Large intestine (tissue), 12 donors: ENCODE measurements around the gene TMEM53. TPM values are rescaled to one million over a fixed set of nuclear protein-coding genes. Genes with fewer than 3 reads are reported as not detected.

Source experiments
- DNase-seq, 2 donors: peaks; one replicate each; pipeline versions ENCODE4 v3.0.0 to v3.0.0-alpha.2; 2013
- H3K27ac ChIP-seq: one replicate; pipeline ENCODE4 v1.5.1; 2013; ENCODE audit warnings: low read length
- H3K27me3 ChIP-seq: 2 replicates; pipeline ENCODE4 v1.6.1; 2013; ENCODE audit warnings: low read length; ENCODE audit not compliant: control insufficient read depth, insufficient read depth
- H3K36me3 ChIP-seq: 2 replicates; pipeline ENCODE4 v1.6.1; 2013; ENCODE audit warnings: low read length; ENCODE audit not compliant: control insufficient read depth, insufficient read depth
- H3K4me1 ChIP-seq: one replicate; pipeline ENCODE4 v1.6.1; 2013; ENCODE audit warnings: low read length; ENCODE audit not compliant: control insufficient read depth, insufficient read depth
- H3K4me3 ChIP-seq: one replicate; pipeline ENCODE4 v1.5.1; 2013; ENCODE audit warnings: low read length
- H3K9me3 ChIP-seq: one replicate; pipeline ENCODE4 v1.6.1; 2013; ENCODE audit warnings: mild to moderate bottlenecking, low read depth, low read length, moderate library complexity; ENCODE audit not compliant: control insufficient read depth
- WGBS: methylation state at CpG from one replicate; pipeline ENCODE4 v1.1.5; 2013; ENCODE audit warnings: low lambda C conversion rate; ENCODE audit not compliant: insufficient coverage; 5-methylcytosine and 5-hydroxymethylcytosine counted together
- long read RNA-seq, 11 donors: transcript quantifications; one replicate each; lab custom pipeline, GENCODE V29; 2026
- polyA plus RNA-seq: library from polyadenylated mRNA; unstranded; fragments of 120-200 nt; gene quantifications from one replicate; pipeline ENCODE4 v1.2.1, GENCODE V29; 2013

The TMEM53 gene
- 14.7 TPM for polyA plus RNA-seq
- long read RNA-seq, donor 1, partial matches to known transcripts: 0 of 14 reads
- long read RNA-seq, donor 1, other reads (novel, unspliced or antisense): 7 of 14 reads
- long read RNA-seq, donor 2, partial matches to known transcripts: 119 of 134 reads
- long read RNA-seq, donor 2, other reads (novel, unspliced or antisense): 0 of 134 reads
- long read RNA-seq, donor 3: 0 reads
- long read RNA-seq, donor 4, partial matches to known transcripts: 0 of 1 reads
- long read RNA-seq, donor 4, other reads (novel, unspliced or antisense): 0 of 1 reads
- long read RNA-seq, donor 5, transcript TMEM53-202 (3 exons, 2,310 nt): major isoform, 7 of 11 reads
- long read RNA-seq, donor 5, partial matches to known transcripts: 0 of 11 reads
- long read RNA-seq, donor 5, other reads (novel, unspliced or antisense): 0 of 11 reads
- long read RNA-seq, donor 6, transcript TMEM53-202 (3 exons, 2,310 nt): major isoform, 5 of 10 reads
- long read RNA-seq, donor 6, partial matches to known transcripts: 0 of 10 reads
- long read RNA-seq, donor 6, other reads (novel, unspliced or antisense): 0 of 10 reads
- long read RNA-seq, donor 7, partial matches to known transcripts: 0 of 7 reads
- long read RNA-seq, donor 7, other reads (novel, unspliced or antisense): 0 of 7 reads
- long read RNA-seq, donor 8, transcript TMEM53-202 (3 exons, 2,310 nt): major isoform, 10 of 22 reads
- long read RNA-seq, donor 8, partial matches to known transcripts: 0 of 22 reads
- long read RNA-seq, donor 8, other reads (novel, unspliced or antisense): 5 of 22 reads
- long read RNA-seq, donor 9, transcript TMEM53-202 (3 exons, 2,310 nt): major isoform, 5 of 80 reads
- long read RNA-seq, donor 9, partial matches to known transcripts: 65 of 80 reads
- long read RNA-seq, donor 9, other reads (novel, unspliced or antisense): 7 of 80 reads
- long read RNA-seq, donor 10, transcript TMEM53-204 (4 exons, 1,579 nt): major isoform, 5 of 54 reads
- long read RNA-seq, donor 10, partial matches to known transcripts: 5 of 54 reads
- long read RNA-seq, donor 10, other reads (novel, unspliced or antisense): 38 of 54 reads
- long read RNA-seq, donor 11, transcript TMEM53-202 (3 exons, 2,310 nt): major isoform, 7 of 88 reads
- long read RNA-seq, donor 11, partial matches to known transcripts: 63 of 88 reads
- long read RNA-seq, donor 11, other reads (novel, unspliced or antisense): 16 of 88 reads

DNA sequence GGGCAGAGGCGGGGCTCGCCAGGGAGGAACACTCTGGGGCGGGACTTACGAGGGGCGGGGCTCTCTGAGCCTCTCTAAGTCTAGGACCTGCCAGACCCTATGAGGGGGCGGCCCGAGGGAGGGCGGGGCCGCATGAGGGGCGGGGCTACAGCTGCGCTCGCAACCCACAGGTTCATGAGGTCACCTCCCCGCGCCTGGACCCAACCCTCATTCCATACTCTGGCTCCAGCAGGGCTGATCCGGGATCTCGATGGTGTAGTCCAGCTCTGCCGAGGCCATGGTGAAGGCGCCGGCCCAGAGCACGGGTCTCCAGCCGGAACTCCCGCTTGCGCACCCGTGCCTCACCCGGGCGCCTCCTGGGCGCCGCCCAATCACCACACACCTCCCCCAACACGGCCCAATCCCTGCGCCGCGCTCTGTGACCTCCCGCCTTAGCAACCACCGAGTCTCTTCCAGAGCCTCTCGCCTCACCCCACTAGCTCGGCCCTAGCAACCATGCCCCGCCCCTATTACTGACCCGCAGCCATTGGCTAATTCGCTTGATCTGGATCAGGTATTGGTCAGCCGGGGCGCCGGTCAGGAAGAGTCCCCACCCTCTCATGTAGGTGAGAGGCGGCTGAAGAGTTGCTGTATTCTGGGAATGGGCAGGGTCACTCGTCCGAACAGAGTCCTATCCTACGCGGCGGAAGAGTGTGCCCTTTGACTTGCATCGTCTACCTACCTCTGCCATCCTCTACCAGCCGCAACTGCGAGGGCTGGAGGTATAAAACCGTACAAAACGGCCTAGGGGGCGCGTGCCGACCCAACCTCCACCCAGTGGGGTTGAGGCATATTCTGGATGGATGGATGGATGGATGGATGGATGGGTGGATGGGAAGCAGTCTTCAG lies at the start of gene TMEM53, which contains the start of gene ARMH1:
Gene TMEM53, minus strand, starts transcription at position 369 of the 888 bp plus-strand sequence. Its CDS starts 90 bp downstream, at position 279.
Gene ARMH1, plus strand, starts transcription at position 602 of the 888 bp plus-strand sequence. CDS start 14,984 bp downstream, outside the sequence.
- WGBS: no CpG with 5 or more reads among the region's 56 CpGs

DNA sequence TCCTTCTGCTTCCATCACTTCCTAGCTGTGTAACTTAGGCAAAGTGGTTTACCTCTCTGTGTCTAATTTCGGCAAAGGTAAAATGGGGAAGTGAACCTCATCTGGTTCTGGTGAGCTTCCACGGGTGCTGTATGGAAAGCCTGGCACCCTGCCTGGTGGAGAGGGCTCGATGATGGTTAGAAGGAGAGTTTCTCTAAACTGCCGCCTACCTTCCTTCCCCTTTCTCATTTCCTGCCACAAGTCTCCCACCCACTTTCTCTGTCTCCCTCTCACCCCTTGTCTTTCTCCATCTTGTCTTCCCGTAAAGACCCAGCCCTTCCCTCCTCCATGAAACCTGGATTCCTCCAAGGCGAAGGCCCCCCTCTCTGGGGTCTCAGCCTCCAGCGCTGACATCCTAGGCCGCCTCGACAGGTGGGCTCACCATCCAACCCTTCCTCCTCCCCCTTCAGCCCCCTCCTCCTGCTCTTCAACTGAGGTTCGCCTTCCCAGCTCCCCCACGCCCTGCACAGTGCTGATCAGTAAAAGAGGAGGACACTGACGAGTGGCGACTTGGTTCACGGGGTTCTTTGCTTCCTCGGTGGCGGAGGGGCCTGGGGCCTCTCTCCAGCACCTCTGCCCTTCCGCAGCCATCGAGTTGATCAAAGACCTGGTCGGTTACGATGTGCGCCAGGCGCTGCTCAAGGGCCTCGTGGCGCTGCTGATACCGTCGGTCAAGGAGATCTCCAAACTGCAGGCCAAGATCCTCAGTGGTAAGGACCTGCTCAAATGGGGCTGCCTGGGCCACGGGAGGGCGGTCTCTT lies 49.4 kb upstream of the TMEM53 start:
- no peaks in the 10 kb centered on the region for H3K4me1 ChIP-seq
- no peak for DNase-seq
- H3K4me3 ChIP-seq: no peak overlapping the region
- WGBS: 83% methylated on average over 2 of the region's 28 CpGs
- H3K27ac ChIP-seq: no peak overlapping the region
- no peaks in the 10 kb centered on the region for H3K36me3 ChIP-seq
- peaks cover 6% of the 10 kb centered on the region for H3K9me3 ChIP-seq
- peaks cover 5% of the 10 kb centered on the region for H3K27me3 ChIP-seq

More for the DNA sequence above, at the start of gene TMEM53, which contains the start of gene ARMH1:
- DNase-seq: peak; percentile 99 to 100
- peaks cover 35% of the 10 kb centered on the region for H3K4me1 ChIP-seq
- H3K27me3 ChIP-seq: no peaks in the 10 kb centered on the region
- peak within 1 kb of the TSS; percentile 78 for H3K4me3 ChIP-seq
- peak within 1 kb of the TSS; percentile 99 for H3K27ac ChIP-seq
- H3K36me3 ChIP-seq: no peaks in the 10 kb centered on the region
- no peaks in the 10 kb centered on the region for H3K9me3 ChIP-seq

DNA sequence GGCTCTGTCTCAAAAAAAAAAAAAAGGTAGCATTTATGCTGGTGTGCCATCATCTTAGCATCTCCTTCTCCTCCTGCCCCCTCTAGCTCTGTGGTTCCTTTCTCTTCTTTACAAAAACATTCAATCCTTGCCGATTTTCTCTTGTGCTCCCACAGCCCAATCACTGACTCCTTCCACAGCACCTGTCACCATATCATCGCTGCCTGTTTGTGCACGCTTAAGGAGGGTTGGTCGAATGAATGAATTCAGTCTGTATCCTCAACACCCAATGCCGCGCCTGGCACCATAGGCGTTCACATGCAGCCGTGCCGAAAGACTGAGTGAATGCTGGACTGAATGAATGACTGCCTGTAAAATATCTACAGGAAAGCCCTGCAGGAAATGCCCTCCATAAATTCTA lies 48.8 kb upstream of the TMEM53 start:
- H3K9me3 ChIP-seq: peaks cover 6% of the 10 kb centered on the region
- H3K27me3 ChIP-seq: peaks cover 5% of the 10 kb centered on the region
- no peak for DNase-seq
- WGBS: 80% methylated on average over 1 of the region's 9 CpGs
- no peaks in the 10 kb centered on the region for H3K36me3 ChIP-seq
- no peak overlapping the region for H3K27ac ChIP-seq
- no peak overlapping the region for H3K4me3 ChIP-seq
- H3K4me1 ChIP-seq: no peaks in the 10 kb centered on the region

DNA sequence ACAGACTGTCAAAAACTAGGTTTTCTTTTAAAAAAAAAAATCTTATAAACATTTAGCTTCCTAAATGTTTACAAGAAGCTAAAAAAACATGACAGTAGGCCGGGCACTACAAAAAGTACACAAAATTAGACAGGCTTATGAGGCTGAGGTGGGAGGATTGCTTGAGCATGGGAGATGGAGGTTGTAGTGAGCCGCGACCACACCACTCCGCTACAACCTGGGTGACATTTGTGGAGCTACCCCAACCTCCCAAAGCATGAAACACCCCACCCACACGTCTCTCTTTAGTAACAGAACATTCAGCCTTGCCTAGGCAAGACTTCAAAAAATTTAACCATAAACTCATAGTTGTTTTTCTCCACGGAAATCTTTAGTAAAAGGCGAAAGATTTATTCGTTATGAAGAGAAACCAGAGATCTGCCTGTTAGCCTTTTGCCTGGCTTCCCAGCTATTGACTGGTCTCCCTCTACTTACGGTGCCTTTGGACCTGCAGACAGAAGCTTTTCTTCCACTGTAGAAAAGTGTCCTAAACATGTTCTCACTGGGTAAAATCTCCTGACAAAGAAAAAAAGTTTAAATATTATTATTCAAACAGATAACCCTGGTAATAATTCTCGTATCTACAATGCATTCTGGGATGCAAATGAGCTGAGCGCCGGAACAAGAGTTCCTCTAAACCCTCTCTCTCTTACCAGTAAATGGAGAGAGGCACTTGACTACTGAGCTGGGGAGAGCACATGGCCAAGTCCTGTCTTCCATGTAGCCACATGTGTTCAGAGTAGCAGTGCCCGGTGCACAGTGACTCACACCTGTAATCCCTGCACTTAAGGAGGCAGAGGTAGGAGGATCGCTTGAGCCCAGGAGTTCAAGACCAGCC lies 47.4 kb upstream of the TMEM53 start:
- 100% methylated on average over 1 of the region's 14 CpGs for WGBS
- H3K27me3 ChIP-seq: peaks cover 5% of the 10 kb centered on the region
- H3K4me3 ChIP-seq: no peak overlapping the region
- no peaks in the 10 kb centered on the region for H3K36me3 ChIP-seq
- DNase-seq: peak; percentile 72 to 86
- peaks cover 6% of the 10 kb centered on the region for H3K9me3 ChIP-seq
- no peaks in the 10 kb centered on the region for H3K4me1 ChIP-seq
- no peak overlapping the region for H3K27ac ChIP-seq

- H3K9me3 ChIP-seq: peaks cover 6% of the 10 kb centered on the region
- H3K27me3 ChIP-seq: peaks cover 5% of the 10 kb centered on the region
- DNase-seq: no peak
- H3K27ac ChIP-seq: no peak overlapping the region
- H3K4me1 ChIP-seq: no peaks in the 10 kb centered on the region
- no peak overlapping the region for H3K4me3 ChIP-seq
- WGBS: no CpG with 5 or more reads among the region's 4 CpGs
- H3K36me3 ChIP-seq: no peaks in the 10 kb centered on the region
These were observed 46.0 kb upstream of the TMEM53 start for GRCh38 chr1:44720281-44720680.

DNA sequence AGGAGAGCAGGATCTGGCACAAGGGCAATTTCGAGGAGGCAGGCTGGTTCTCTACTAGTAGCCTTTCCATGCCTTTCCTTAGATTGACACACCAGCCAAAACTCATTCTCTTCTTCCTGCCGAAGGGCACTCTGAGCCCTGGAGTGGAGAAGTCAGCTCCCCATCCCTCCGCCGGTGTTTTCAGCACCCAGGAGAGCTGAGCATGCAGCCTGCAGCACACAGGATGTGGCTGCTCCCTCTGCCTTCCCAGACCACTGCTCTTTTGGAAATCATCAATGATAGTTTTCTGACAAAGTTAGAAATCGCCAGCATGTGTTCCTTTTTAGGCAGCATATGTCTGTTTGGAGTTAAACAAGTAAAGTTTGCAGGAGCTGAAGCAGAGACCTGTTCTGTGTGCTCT lies 45.0 kb upstream of the TMEM53 start:
- Histone ChIP-seq H3K36me3 (no peaks in the 10 kb centered on the region), H3K27me3 (peaks cover 2% of the 10 kb centered on the region), H3K4me3 (no peak overlapping the region), H3K27ac (no peak overlapping the region), H3K9me3 (no peaks in the 10 kb centered on the region), H3K4me1 (no peaks in the 10 kb centered on the region)
- no CpG with 5 or more reads among the region's 5 CpGs for WGBS
- no peak for DNase-seq

- WGBS: no CpG with 5 or more reads among the region's 6 CpGs
- Histone ChIP-seq H3K36me3 (no peaks in the 10 kb centered on the region), H3K4me1 (no peaks in the 10 kb centered on the region), H3K27ac (no peak overlapping the region), H3K4me3 (no peak overlapping the region), H3K9me3 (no peaks in the 10 kb centered on the region), H3K27me3 (no peaks in the 10 kb centered on the region)
- no peak for DNase-seq
These were observed 43.8 kb upstream of the TMEM53 start for GRCh38 chr1:44718091-44718490.

DNA sequence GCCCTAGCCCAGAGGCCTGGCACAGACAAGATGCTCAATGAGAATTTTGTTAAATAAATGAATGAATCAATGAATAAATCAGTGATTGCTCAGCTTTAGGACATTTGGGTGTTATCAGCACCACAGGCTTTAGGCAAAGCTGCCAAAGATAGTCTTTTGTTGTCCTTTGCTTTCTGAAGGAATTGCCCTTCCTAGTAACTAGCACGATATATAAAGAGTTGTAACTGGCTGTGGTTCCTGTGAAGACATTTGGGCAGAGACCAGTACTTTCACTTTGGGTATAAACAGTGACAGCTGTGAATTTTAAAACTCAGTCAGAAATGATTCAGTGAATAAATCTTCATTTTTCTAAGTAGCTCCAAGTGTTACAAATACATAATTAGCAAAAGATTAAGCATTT lies 43.4 kb upstream of the TMEM53 start:
- Histone ChIP-seq H3K27me3 (no peaks in the 10 kb centered on the region), H3K36me3 (no peaks in the 10 kb centered on the region), H3K4me3 (no peak overlapping the region), H3K9me3 (no peaks in the 10 kb centered on the region), H3K4me1 (no peaks in the 10 kb centered on the region), H3K27ac (no peak overlapping the region)
- 40% methylated on average over 1 of the region's 1 CpG for WGBS
- DNase-seq: no peak
